ENCODE results near the gene CCDC186.

The CCDC186 gene

GRCh38 chr10:114184276-114184675, 10.3 kb upstream of the CCDC186 start:
- DNase-seq = no peak
- TF ChIP-seq POLR2A (IDR thresholded peaks at IDR 0.05; ENCODE audit: low read length) = no peak
- TF ChIP-seq GATA1 (IDR thresholded peaks at IDR 0.05; ENCODE audit: low read depth, low read length) = no peak

- no peak for DNase-seq
- TF ChIP-seq POLR2A (IDR thresholded peaks at IDR 0.05; ENCODE audit: low read length) (no peak), GATA1 (IDR thresholded peaks at IDR 0.05; ENCODE audit: low read depth, low read length) (no peak)
These were observed 9.6 kb upstream of the CCDC186 start for GRCh38 chr10:114183563-114183962.

- TF ChIP-seq GATA1 (IDR thresholded peaks at IDR 0.05; ENCODE audit: low read depth, low read length) (no peak), POLR2A (IDR thresholded peaks at IDR 0.05; ENCODE audit: low read length) (no peak)
These were observed 8.0 kb upstream of the CCDC186 start for GRCh38 chr10:114181971-114182370.

GRCh38 chr10:114180937-114181336, 6.9 kb upstream of the CCDC186 start:
- TF ChIP-seq GATA1 (IDR thresholded peaks at IDR 0.05; ENCODE audit: low read depth, low read length) = no peak
- TF ChIP-seq POLR2A (IDR thresholded peaks at IDR 0.05; ENCODE audit: low read length) = no peak
- DNase-seq = no peak

More at GRCh38 chr10:114181971-114182370, 8.0 kb upstream of the CCDC186 start:
- no peak for DNase-seq

GRCh38 chr10:114179747-114180146, 5.7 kb upstream of the CCDC186 start:
- DNase-seq = no peak
- no peak for TF ChIP-seq POLR2A (IDR thresholded peaks at IDR 0.05; ENCODE audit: low read length)
- no peak for TF ChIP-seq GATA1 (IDR thresholded peaks at IDR 0.05; ENCODE audit: low read depth, low read length)

- TF ChIP-seq GATA1 (IDR thresholded peaks at IDR 0.05; ENCODE audit: low read depth, low read length) = no peak
These were observed 5.1 kb upstream of the CCDC186 start, which contains the start of gene TDRD1 for GRCh38 chr10:114179148-114179547. Gene TDRD1, plus strand, starts transcription at chr10:114179353. Its CDS starts 8,479 bp downstream, at chr10:114187832.

GRCh38 chr10:114176511-114176910, 2.5 kb upstream of the CCDC186 start:
- TF ChIP-seq GATA1 (IDR thresholded peaks at IDR 0.05; ENCODE audit: low read depth, low read length) (no peak), POLR2A (IDR thresholded peaks at IDR 0.05; ENCODE audit: low read length) (no peak)

More at GRCh38 chr10:114179148-114179547, 5.1 kb upstream of the CCDC186 start, which contains the start of gene TDRD1:
- no peak for DNase-seq

GRCh38 chr10:114175667-114176066, 1.7 kb upstream of the CCDC186 start:
- DNase-seq = peak in 1 of 2 experiments; percentile 8
- TF ChIP-seq GATA1 (IDR thresholded peaks at IDR 0.05; ENCODE audit: low read depth, low read length) (no peak), POLR2A (IDR thresholded peaks at IDR 0.05; ENCODE audit: low read length) (no peak)

More at GRCh38 chr10:114176511-114176910, 2.5 kb upstream of the CCDC186 start:
- no peak for DNase-seq

- DNase-seq = no peak
- TF ChIP-seq GATA1 (IDR thresholded peaks at IDR 0.05; ENCODE audit: low read depth, low read length) = no peak
- TF ChIP-seq POLR2A (IDR thresholded peaks at IDR 0.05; ENCODE audit: low read length) = no peak
These were observed 739 bp upstream of the CCDC186 start for GRCh38 chr10:114174695-114175188.

- TF ChIP-seq GATA1 (IDR thresholded peaks at IDR 0.05; ENCODE audit: low read depth, low read length) = no peak
- no peak for TF ChIP-seq POLR2A (IDR thresholded peaks at IDR 0.05; ENCODE audit: low read length)
- peak in 1 of 2 experiments; percentile 43 for DNase-seq
These were observed 441 bp downstream of the CCDC186 start for GRCh38 chr10:114173603-114173920.

- DNase-seq = no peak
- TF ChIP-seq POLR2A (IDR thresholded peaks at IDR 0.05; ENCODE audit: low read length) (no peak), GATA1 (IDR thresholded peaks at IDR 0.05; ENCODE audit: low read depth, low read length) (no peak)
These were observed 1.0 kb downstream of the CCDC186 start for GRCh38 chr10:114172776-114173602.

- TF ChIP-seq GATA1 (IDR thresholded peaks at IDR 0.05; ENCODE audit: low read depth, low read length) = no peak
- TF ChIP-seq POLR2A (IDR thresholded peaks at IDR 0.05; ENCODE audit: low read length) = no peak
- DNase-seq = peak in 1 of 2 experiments; percentile 15
These were observed 1.8 kb downstream of the CCDC186 start for GRCh38 chr10:114172216-114172615.

- no peak for DNase-seq
- TF ChIP-seq GATA1 (IDR thresholded peaks at IDR 0.05; ENCODE audit: low read depth, low read length) (no peak), POLR2A (IDR thresholded peaks at IDR 0.05; ENCODE audit: low read length) (no peak)
These were observed 5.5 kb downstream of the CCDC186 start for GRCh38 chr10:114168450-114169009.

GRCh38 chr10:114167985-114168384, 6.0 kb downstream of the CCDC186 start:
- no peak for TF ChIP-seq GATA1 (IDR thresholded peaks at IDR 0.05; ENCODE audit: low read depth, low read length)
- no peak for TF ChIP-seq POLR2A (IDR thresholded peaks at IDR 0.05; ENCODE audit: low read length)
- no peak for DNase-seq

Measured in erythroblast (primary cell).